Measurements from ENCODE around the gene CLIP4.

DNA sequence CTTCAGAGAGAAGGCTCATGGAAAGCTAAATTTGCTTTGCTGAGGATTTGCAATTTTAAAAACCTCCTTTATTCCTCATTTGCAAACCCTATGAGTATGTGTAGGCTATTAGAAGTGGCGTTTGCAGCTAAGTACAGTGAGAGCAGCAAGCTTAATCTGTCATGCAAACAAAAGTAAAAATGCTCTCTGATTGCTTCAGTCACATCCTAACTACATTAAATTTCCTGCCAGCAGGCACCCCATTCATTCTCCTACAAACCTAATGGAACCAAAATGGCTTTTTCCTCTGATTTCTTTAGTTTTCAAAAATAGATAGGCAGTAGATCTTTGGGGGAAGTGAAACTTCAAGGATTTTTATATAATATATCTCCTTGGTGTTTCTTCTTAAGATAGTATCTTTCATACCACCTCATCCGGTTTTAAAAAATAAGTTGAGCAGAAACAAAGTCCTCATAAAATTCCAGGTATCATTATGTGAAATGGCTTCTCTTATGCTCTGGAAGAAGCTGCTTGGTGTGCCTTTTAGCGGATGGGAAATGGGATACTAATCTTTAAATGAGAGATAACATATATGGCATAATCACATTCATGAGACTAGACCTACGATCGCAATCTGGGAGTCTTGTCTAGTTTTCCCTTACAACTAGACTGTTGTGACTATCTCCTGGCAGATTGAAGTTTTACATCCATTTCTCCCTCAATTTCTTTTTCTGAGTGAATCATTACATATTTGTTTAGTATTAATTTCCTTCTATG, 49.1 kb downstream of the CLIP4 start:
- TF ChIP-seq, protein P1, sequence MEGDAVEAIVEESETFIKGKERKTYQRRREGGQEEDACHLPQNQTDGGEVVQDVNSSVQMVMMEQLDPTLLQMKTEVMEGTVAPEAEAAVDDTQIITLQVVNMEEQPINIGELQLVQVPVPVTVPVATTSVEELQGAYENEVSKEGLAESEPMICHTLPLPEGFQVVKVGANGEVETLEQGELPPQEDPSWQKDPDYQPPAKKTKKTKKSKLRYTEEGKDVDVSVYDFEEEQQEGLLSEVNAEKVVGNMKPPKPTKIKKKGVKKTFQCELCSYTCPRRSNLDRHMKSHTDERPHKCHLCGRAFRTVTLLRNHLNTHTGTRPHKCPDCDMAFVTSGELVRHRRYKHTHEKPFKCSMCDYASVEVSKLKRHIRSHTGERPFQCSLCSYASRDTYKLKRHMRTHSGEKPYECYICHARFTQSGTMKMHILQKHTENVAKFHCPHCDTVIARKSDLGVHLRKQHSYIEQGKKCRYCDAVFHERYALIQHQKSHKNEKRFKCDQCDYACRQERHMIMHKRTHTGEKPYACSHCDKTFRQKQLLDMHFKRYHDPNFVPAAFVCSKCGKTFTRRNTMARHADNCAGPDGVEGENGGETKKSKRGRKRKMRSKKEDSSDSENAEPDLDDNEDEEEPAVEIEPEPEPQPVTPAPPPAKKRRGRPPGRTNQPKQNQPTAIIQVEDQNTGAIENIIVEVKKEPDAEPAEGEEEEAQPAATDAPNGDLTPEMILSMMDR (conservative IDR thresholded peaks at IDR 0.05; ENCODE audit: low read length): no peak
- TF ChIP-seq EZH2phosphoT487 (IDR thresholded peaks at IDR 0.05; ENCODE audit: borderline replicate concordance, low read depth, low read length): no peak

Data from OCI-LY7 (cell line).